ENCODE data around the gene MCCC1. TPM values are rescaled to one million over a fixed set of nuclear protein-coding genes. Genes with fewer than 3 reads are reported as not detected.

Gene MCCC1
- total RNA-seq, 1 experiment from 2014 or later, result 61.7 TPM

Other genes starting within 250 kb of the MCCC1 start
- 24.1 and 70.1 TPM in 2 replicates for gene DCUN1D1, start 119.0 kb downstream of the MCCC1 start, total RNA-seq (2014; rRNA removed; shearing (Covaris generic); ENCODE audit: low replicate concordance)
- gene LAMP3, start 63.2 kb upstream of the MCCC1 start, total RNA-seq (2014; rRNA removed; shearing (Covaris generic); ENCODE audit: low replicate concordance), result 44.0 and 102 TPM in 2 replicates
- 2.0 and 8.6 TPM in 2 replicates for gene B3GNT5, start 153.8 kb upstream of the MCCC1 start, total RNA-seq (2014; rRNA removed; shearing (Covaris generic); ENCODE audit: low replicate concordance)

Data from Karpas-422 (cell line).